ENCODE data around the gene TBX2. TPM values are rescaled to one million over a fixed set of nuclear protein-coding genes. Genes with fewer than 3 reads are reported as not detected.

TBX2 gene
- total RNA-seq, 4 donors from 2014 or later: 19.0 to 33.6 (median 22.8) TPM

- Histone ChIP-seq H3K4me3 (no peak overlapping the region), H3K9me3 (no peaks in the 10 kb centered on the region), H3K4me1 (peaks cover 0 to 15% (median 10%) of the 10 kb centered on the region in 3 donors), H3K36me3 (no peaks in the 10 kb centered on the region), H3K27me3 (peaks cover 45% of the 10 kb centered on the region), H3K27ac (no peak overlapping the region)
- no peak for ATAC-seq
- TF ChIP-seq CTCF (IDR thresholded peaks at IDR 0.05): no peak
- no peak for TF ChIP-seq POLR2AphosphoS5 (IDR thresholded peaks at IDR 0.05)
- no peak for TF ChIP-seq EP300 (IDR thresholded peaks at IDR 0.05)
- TF ChIP-seq POLR2A (IDR thresholded peaks at IDR 0.05): no peak
- WGBS, 2 donors (ENCODE audit: low coverage in 1 of 2): 38 to 74% methylated on average over 1 to 4 of the region's 4 CpGs
Measured at GRCh38 chr17:61420745-61421398, 21.2 kb downstream of the TBX2 start.

- TF ChIP-seq POLR2A (IDR thresholded peaks at IDR 0.05) (no peak), POLR2AphosphoS5 (IDR thresholded peaks at IDR 0.05) (no peak), CTCF (IDR thresholded peaks at IDR 0.05) (no peak)
- no peak for ATAC-seq
- no peak overlapping the region for H3K4me3 ChIP-seq
- peaks cover 50% of the 10 kb centered on the region for H3K27me3 ChIP-seq
- no peak overlapping the region for H3K27ac ChIP-seq
- whole genome bisulfite sequencing, 2 donors (ENCODE audit: low coverage in 1 of 2): 79 to 80% methylated on average over 3 to 4 of the region's 4 CpGs
- no peaks in the 10 kb centered on the region for H3K9me3 ChIP-seq
- H3K4me1 ChIP-seq: peaks cover 0 to 11% (median 8%) of the 10 kb centered on the region in 3 donors
- no peaks in the 10 kb centered on the region for H3K36me3 ChIP-seq
Measured at GRCh38 chr17:61421460-61421859, 21.8 kb downstream of the TBX2 start.

GRCh38 chr17:61422116-61422799, 22.6 kb downstream of the TBX2 start:
- Histone ChIP-seq H3K4me1 (peaks cover 0 to 3% (median under 1%) of the 10 kb centered on the region in 3 donors), H3K27me3 (peaks cover 50% of the 10 kb centered on the region)
- no peak for TF ChIP-seq EP300 (IDR thresholded peaks at IDR 0.05)
- TF ChIP-seq CTCF (IDR thresholded peaks at IDR 0.05): no peak
- TF ChIP-seq POLR2AphosphoS5 (IDR thresholded peaks at IDR 0.05): no peak
- no peak for TF ChIP-seq POLR2A (IDR thresholded peaks at IDR 0.05)

GRCh38 chr17:61422869-61423268, 23.2 kb downstream of the TBX2 start:
- Histone ChIP-seq H3K27ac (no peak overlapping the region), H3K36me3 (no peaks in the 10 kb centered on the region), H3K4me3 (no peak overlapping the region), H3K9me3 (no peaks in the 10 kb centered on the region), H3K27me3 (peaks cover 50% of the 10 kb centered on the region), H3K4me1 (no peaks in the 10 kb centered on the region)
- ATAC-seq: no peak
- no peak for TF ChIP-seq CTCF (IDR thresholded peaks at IDR 0.05)
- no peak for TF ChIP-seq POLR2AphosphoS5 (IDR thresholded peaks at IDR 0.05)
- no peak for TF ChIP-seq EP300 (IDR thresholded peaks at IDR 0.05)
- TF ChIP-seq POLR2A (IDR thresholded peaks at IDR 0.05): no peak
- WGBS, 2 donors (ENCODE audit: low coverage in 1 of 2): 0 to 67% methylated on average over 1 of the region's 2 CpGs

More at GRCh38 chr17:61422116-61422799, 22.6 kb downstream of the TBX2 start:
- H3K4me3 ChIP-seq: no peak overlapping the region
- no peak overlapping the region for H3K27ac ChIP-seq
- 62 to 66% methylated on average over 3 to 5 of the region's 5 CpGs for WGBS, 2 donors (ENCODE audit: low coverage in 1 of 2)
- no peak for ATAC-seq
- H3K36me3 ChIP-seq: no peaks in the 10 kb centered on the region
- H3K9me3 ChIP-seq: no peaks in the 10 kb centered on the region
